HG03457 (cell line): Measurements from ENCODE around the gene PKP4.

Source experiments
- ATAC-seq: cut with Tn5 transposase; IDR thresholded peaks from one replicate; pipeline ENCODE4 v1.9.1; 2021; ENCODE audit warnings: moderate number of reproducible peaks; ENCODE audit not compliant: unreplicated experiment

The PKP4 gene

DNA sequence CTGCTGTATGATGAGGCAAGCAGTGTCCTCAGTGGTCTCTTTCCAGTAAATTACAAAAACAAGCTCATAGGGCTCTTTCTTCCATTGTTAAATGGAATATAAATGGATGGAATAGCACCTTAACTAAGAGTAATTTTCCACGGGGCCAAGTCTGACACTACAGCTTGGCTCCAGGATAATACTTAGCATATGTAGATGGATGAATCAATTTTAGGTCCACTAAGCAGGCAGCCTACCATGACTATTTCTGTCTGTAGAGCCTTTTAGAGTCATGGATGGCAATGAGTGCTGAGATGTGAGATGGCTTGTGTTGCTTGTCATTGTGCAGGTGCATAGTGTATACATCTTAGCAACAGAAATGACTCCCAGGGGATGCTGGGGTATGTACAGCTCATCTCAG, 125.9 kb downstream of the PKP4 start:
- ATAC-seq, result no peak

DNA sequence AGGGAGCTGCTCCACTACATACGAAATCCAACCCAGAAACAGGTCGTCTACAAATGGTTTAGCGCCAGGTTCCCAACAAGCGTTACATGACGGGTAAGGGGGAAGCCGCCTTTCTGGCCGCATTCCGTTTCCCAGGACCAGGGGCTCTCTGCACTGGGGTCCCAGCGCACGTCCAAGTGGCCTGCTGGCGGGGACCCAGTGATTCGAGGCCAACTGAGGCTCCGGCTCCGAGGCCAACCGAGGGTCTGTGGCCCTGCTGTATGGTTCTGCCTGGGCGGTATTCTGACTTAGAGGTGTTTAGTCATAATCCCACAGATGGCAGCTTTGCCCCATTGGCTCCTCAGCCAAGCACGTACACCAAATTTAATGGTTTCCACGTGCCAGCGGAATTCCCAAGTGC, 127.2 kb downstream of the PKP4 start:
- ATAC-seq, result no peak

DNA sequence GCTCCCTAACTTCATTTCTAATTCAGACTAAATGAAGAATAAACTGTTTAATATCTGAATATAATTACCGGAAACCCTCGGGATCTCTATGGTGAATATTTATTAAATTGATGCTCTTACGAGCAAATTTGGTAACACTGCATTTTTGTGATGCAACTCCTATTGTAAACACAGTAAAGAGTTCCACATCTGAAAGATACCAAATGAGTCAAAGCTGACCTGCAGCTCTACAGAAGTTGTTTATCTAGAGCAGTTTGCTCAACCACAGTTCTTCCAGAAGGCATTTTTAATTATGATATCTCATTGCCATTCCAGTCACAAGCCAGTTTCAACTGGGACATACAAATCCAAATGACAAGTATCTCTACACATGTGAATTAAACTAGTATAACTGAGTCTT, 129.7 kb downstream of the PKP4 start:
- ATAC-seq, result no peak

DNA sequence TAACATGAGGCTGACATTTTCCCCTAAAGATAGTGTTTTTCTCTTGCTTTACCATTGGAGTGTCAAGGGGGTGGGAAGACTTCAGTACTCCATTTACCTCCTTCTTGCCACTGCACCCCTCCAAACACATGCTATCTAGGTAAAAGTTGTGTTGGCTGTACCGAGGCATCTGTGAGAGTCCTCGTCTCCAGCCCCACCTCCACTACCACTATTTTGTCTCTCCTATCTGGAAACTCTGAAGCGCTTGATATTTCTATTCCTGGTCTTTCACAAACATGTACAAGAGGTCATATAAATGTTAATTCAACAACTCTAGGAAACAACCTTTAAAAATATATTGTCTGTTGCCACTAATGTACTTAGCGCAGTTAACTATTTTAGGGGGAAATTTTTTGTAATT, 132.6 kb downstream of the PKP4 start:
- ATAC-seq, result no peak

DNA sequence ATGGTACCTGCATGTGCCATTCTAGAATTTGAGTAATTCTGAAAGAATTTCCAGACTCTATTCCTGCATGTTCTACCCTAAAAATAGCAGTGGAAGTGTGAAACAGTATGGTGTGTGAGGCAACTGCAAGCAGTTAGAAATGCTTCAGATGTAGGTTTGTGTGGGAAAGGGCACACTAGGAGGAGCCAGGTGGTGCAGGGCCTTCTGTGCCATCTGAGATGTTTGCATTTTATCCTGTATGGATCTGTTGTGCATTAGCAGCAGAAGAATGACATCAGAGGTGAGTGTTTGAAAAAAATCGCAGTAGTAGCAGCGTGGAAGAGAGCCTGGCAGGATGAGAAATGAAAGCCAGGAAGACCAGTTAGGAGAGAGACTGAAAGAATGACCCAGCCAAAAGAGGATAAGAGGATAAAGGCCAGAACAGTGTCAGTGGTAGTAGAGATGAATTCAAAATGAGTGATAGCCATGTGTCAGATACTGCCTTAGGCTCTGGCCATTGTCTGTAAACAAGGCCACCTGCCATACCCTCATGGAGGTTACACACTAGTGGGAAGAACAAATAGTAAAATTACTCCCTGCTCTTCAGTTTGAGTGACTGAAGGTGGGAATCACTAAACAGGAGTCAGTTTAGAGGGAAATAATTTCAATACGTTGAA, 142.2 kb downstream of the PKP4 start:
- ATAC-seq, result no peak

DNA sequence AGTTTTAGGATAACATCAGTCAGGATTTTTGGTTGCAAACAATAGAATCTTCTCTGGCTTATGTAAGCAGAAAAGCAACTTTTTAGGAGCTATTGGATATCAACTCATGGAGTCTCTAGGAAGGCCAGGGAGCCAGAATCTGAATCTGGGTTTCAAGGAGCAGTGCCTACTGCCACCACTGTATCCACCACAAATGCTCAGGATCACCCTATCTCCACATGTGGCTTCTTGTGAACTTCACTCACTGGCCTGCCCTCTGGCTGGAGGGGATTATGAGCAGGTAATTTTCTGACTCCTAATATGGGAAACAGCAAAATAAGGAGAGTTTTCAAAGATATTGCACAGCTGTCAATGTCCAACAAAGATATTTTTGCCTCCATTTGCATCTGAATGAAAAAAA, 142.9 kb downstream of the PKP4 start:
- no peak for ATAC-seq

DNA sequence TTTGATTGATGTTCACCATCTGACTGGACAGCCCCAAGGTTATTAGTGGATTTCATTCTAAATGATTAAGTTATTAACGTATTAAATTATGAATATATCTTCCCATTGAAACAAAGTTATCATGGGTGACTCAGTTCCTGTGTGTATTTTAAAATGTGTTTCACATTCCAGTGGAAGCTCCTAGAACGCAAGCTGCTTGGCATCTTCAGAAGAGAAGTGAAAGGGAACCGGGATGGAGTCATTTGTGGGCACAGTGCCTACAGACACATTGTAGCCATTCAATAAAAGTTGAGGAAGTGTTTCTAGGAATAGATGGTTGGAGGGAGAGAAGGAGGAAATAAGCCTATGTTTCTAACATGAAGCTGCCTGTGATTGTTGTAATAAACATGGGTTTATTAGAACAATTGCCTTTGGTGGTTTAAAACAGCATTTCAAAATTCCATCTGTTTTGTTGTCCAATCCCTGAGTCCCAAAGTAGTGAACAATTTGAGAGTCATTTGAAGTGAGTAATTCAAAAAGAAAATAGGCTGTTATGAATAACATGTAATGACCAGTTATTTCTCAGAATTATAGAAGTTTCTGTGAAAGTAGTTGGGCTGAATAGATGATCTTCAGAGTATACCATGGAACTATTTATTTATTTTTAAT, 143.5 kb downstream of the PKP4 start:
- no peak for ATAC-seq

DNA sequence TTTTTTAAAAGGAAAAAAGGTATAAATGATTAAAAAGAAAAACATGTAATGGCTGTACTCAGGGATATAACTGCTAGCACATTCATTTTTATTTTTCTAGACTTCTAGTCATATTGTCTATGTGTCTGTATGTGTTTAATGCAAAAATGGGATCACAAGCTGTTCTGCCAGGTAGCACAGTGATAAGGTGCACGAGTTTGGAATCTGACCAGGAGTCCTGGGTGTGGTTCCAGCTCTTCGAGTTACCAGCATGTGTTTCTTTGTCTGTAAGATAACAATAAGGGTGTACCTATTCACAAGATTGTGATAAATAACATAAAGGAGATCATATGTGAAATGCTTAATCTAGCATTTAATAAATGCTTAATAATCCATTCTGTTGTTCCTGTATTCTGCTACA, 145.3 kb downstream of the PKP4 start:
- ATAC-seq, result no peak

DNA sequence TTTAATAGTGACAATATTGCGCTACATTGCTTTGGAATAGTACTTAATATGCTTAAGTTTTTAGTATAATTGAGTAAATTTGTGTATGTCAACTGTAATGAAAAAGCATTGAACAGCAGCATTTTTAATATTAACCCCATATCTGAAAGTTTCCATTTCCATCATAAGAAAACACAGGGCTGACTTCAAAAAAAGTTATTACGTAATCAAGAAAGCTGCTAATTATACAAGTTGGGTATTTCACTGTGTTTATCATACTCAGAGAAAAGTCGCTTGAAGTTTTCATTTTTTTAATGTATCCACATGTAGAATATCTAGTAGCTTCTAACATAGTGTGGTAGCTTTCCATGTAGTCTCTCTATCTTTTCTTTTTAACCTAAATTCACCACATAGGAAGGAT, 146.5 kb downstream of the PKP4 start:
- ATAC-seq, result no peak

DNA sequence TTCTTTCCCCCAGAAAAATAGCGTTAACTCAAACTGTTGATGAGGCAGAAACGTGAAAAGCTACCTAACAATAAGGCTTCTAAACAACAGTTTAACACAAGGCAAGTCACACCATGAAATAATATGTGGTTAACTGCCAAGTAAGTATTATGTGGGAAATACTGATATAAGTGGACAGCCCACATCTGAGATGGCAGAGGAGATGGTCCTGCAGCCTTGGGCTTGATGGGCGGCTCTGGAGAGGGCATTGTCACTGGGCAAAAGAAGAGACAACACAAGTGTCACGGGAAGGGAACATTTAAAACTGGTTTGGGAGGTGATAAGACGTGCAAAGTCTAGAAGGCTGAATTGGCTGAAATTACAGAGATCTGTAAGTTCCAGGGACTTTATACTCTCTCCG, 147.2 kb downstream of the PKP4 start:
- no peak for ATAC-seq

DNA sequence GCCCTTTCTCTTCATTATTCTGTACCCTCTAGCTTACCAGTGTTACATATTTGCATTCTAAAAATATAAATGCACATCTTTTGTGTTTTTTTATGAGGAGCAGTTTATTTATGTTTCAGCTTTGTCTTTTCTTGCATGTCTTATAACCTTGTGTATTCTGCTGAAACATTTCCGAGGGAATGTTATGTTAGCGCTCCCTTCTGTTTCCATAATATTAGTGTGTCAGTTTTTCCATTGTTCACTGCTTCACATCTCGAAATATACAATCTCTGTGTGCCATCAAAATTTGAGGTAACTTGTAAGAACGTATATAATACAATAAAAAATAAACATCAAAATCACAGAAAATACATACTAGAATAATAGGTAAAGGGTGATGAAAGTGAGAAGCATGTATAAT, 153.3 kb downstream of the PKP4 start:
- ATAC-seq, result no peak

DNA sequence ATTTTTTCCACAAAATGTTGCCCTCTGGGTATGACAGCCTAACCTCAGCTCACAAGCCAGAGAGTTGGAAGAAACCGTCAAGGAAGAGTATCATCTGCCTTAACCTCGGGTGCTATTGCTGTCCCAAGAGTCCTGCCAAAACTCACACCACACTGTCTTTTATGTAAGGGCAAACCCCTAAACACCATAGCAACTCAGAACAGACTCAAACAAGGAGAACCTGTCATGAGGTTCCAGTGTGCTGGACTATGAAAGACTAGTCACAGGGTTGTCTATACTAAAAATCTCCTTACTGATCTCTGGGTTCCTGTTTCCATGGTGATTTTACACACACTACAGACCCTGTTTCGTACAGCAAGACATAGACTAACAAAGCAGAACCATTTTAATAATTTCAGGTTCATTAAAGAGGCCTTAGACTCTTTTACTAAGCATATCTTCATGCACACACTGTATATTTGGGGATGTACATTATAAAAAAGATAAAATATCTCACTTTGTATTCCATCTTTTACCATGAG, 159.8 kb downstream of the PKP4 start:
- no peak for ATAC-seq

DNA sequence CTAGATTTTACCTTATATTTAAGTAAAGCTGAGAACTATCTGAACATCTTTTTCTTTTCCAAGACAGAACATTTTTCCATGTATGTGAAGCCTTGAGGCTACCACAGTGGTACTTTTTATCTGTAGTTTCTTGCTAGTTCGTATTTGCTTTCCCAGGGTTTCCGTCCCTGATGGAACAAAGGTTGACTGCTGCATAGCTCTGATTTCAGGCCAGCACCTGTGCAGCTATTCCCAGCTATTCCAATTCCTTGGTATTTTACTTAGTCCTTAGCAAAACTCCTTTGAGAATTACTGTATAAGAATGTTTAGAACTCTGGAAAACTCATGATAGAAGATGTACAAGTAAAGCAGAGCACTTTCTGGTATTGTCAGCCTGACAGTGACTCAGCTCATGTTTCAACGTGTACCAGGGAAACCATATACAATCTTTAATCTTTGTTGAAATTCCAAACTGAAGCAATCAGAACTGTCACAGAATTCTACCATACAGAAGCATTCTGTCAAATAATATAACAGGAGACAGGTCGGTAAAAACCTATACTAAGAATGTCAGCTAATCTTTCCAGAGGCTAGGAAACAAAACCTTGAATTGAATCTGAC, 162.2 kb downstream of the PKP4 start:
- ATAC-seq, result no peak

DNA sequence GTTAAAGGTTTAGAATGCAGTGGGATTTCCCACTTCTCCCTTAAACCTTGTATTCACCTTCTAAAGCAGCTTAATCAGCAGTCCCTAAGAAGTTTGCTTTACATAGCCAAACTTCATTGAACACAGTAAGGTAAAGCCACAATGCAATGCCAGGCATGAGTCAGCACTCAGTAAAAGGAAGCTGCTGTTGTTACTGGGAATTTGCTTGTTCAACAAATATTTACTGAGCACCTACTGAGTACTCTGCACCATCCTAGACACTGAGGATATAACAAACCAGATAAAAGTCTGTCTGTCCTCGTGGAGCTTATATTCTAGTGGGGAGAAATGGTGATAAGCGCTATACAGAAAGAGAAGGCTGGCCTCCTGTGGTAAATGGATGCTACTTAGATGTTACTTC, 162.7 kb downstream of the PKP4 start:
- no peak for ATAC-seq

DNA sequence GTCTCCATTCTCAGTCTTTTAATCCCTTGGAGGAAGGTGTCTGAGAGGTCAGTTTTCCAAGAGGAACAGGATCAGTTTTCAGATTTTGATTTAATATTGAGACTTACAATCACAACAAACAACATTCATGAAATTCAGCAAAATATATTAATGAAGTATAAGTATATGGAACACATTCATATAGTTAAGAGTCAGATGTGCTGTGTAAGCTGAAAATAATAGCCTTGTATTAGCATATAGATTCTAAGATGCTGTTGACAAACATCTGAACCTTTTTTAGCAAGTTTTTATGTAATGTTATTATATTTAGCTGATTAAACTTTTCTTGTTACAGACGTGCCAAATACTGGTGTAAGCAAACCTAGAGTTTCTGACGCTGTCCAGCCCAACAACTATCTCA, 163.9 kb downstream of the PKP4 start:
- ATAC-seq, result no peak

DNA sequence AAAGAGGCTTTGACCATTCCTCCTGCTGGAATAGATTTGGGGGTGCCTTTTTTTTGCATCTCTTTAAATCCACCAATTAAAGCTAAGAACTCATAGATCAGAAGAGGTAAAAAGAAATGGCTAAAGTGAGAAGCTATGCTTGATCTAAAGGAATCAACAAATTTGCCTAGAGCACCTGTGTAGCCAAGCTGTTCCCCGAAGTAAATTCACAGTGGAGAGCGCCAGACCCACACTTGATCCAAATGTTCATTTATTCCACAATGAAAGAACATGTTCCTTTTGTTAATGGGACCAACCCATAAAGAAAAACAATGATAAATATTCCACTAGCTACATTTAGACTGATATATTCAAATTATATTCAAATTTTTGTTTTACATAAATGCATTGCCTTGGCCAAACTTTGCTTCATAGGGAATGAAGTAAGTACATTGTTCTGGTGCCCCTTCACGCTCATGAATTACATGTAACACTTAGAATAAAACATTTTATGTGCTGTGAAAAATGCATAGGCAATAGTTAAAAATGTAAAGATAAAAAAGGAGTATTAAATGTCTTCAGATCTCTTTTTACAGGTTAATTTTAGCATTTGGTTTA, 167.4 kb downstream of the PKP4 start:
- ATAC-seq, result no peak

DNA sequence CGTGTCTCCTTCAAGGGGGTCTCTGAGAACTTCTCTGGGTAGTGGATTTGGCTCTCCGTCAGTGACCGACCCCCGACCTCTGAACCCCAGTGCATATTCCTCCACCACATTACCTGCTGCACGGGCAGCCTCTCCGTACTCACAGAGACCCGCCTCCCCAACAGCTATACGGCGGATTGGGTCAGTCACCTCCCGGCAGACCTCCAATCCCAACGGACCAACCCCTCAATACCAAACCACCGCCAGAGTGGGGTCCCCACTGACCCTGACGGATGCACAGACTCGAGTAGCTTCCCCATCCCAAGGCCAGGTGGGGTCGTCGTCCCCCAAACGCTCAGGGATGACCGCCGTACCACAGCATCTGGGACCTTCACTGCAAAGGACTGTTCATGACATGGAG, 168.2 kb downstream of the PKP4 start:
- no peak for ATAC-seq

DNA sequence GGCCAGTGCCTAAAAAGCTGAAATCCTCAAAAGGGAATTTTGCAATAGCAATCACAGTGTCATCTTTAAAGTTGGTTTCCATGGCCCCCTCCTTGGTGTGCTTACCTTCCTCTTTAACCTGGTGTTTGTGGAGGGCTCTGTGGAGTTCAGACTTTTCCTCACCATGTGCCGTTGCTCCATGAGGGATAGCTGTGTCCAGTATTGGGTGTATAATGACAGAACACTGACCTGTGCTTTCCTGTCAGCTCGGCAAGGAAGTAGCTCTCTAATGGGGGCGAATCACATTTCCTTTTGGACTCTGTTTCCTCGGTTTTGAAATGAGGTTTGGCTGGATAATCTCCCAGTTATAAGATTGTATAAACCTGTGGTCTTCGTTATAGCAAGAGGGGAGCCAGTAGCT, 172.4 kb downstream of the PKP4 start:
- ATAC-seq, result no peak

DNA sequence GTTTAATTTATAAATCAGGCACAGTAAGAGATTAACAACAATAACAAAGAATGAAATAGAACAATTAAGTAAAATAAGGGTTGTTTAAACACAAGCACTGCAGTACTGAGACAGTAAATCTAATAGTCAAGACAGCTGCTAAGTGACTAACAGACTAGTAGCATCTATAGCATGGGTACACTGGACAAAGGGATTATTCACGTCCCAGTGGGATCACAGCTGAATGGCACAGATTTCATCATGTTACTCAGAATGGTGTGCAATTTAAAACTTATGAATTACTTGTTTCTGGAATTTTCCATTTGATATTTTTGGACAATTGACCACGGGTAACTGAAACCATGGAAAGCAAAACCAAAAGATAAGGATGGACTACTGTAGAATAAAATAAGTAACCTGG, 176.5 kb downstream of the PKP4 start:
- ATAC-seq, result no peak

DNA sequence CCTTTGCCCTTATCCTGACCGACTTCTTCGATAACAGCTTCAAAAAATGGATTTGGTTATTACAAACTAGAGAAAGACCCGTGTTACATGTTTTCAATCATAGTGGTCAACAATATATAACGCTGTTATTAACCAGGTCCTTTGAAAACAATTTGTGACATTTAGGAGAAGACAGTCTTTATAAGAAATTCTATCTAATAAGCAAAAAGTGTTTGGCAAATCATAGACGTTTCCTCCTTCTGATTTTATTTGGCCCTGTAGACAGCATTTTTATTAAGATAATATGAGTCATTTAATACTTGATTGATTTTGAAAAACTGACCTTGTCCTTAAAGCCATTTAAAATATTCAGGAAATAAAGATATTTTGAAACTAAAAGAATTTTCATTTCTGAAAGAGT, 177.9 kb downstream of the PKP4 start:
- no peak for ATAC-seq

DNA sequence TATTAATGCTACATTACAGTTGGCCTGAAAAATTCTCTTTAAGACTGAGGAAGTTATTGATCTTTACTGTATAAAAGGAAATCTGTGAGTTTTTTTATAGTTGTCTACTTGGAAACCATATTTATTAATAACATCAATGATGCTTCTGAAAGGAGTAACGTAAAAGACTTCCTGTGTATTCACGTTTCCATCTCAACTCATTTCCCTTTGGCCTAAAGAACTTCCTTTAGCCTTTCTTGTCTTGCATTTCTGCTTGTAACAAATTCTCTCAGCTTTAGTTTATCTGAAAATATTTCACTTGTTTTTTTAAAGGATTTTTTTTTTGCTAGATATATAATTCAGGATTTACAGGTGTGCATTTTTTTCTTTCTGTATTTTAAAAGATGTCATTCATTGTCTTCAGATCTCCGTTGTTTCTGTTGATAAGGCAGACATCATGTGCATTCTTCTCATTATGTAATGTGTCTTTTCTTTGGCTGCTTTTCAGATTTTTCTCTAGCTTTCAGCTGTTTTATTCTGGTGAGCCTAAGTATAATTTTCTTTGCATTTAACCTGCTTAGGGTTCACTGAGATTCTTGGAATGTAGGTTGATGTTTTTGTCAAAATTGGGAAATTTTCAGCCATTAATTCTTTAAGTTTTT, 179.3 kb downstream of the PKP4 start:
- ATAC-seq, result no peak

DNA sequence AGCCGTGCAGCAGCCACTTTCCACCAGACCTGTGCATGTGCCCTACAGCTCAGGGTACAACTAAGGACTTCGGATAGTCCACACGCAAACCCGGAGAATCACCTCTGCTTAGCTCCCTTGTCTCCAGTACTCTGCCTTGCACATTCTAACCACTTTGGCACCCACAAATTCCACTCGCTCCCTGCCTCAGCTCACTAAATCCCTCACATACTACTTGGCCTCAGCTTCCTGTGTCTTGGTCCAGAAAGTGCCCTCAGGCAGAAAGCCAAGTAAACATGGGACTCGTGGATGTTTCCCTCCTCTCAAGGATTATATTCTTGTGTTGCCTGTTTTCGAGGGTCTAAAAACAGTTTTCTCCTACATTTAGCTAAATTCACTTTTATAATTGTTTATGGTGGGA, 180.6 kb downstream of the PKP4 start:
- no peak for ATAC-seq
